ENCODE results near the gene ZBTB25.
"Not testable (repeated sequence)": the region's sequence is repeated elsewhere in the genome, so short reads cannot be mapped to it uniquely, and the experiment has no call there.

Gene ZBTB25

DNA sequence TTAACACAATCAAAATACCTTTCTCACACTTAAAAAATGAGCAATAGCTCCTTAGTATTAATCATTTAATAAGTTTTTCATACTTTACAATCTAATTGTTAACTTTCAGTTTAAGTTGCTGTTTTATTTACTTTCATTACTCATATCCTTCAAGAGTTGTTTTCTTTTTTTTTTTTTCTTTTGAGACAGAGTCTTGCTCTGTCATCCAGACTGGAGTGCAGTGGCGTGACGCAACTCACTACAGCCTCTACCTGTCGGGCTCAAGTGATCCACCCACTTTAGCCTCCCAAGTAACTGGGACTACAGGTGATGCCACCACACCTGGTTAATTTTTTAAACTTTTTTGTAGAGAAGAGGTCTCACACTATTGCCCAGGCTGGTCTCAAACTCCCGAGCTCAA lies 17.1 kb upstream of the ZBTB25 start:
- Histone ChIP-seq H3K36me3 (peaks cover 24% of the 10 kb centered on the region), H3K4me3 (ENCODE audit: low read depth in 1 of 2, low read length in 1 of 2) (no peak overlapping the region), H3K4me1 (ENCODE audit: control insufficient read depth in 1 of 2, insufficient read depth in 1 of 2, low read depth in 1 of 2, low read length in 1 of 2) (no peaks in the 10 kb centered on the region), H3K9me3 (no peaks in the 10 kb centered on the region), H3K27me3 (no peaks in the 10 kb centered on the region), H3K27ac (no peak overlapping the region)
- TF ChIP-seq, protein P1, sequence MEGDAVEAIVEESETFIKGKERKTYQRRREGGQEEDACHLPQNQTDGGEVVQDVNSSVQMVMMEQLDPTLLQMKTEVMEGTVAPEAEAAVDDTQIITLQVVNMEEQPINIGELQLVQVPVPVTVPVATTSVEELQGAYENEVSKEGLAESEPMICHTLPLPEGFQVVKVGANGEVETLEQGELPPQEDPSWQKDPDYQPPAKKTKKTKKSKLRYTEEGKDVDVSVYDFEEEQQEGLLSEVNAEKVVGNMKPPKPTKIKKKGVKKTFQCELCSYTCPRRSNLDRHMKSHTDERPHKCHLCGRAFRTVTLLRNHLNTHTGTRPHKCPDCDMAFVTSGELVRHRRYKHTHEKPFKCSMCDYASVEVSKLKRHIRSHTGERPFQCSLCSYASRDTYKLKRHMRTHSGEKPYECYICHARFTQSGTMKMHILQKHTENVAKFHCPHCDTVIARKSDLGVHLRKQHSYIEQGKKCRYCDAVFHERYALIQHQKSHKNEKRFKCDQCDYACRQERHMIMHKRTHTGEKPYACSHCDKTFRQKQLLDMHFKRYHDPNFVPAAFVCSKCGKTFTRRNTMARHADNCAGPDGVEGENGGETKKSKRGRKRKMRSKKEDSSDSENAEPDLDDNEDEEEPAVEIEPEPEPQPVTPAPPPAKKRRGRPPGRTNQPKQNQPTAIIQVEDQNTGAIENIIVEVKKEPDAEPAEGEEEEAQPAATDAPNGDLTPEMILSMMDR (IDR thresholded peaks at IDR 0.05), result no peak

DNA sequence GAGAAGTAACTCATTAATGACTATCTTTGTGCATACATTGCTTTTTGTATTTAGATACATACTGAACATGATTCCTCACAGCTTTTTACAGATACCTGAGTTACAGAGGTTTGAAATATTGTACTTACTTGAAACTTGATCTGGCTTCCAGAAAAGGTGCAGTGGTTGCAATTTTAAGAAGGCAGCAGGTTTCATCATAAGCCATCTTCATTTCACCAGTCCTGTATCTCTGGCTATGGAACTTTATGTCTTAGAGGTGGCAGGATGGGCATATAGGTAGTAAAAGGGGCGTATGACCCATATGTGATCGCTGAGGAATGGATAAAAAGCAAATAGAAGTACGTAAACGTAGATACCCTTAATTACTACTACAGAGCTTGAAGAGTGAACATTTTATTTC lies 14.6 kb upstream of the ZBTB25 start:
- TF ChIP-seq, protein P1 (IDR thresholded peaks at IDR 0.05), result no peak
- H3K9me3 ChIP-seq, result no peaks in the 10 kb centered on the region
- H3K36me3 ChIP-seq, result peaks cover 21% of the 10 kb centered on the region
- no peaks in the 10 kb centered on the region for H3K4me1 ChIP-seq (ENCODE audit: control insufficient read depth in 1 of 2, insufficient read depth in 1 of 2, low read depth in 1 of 2, low read length in 1 of 2)
- no peaks in the 10 kb centered on the region for H3K27me3 ChIP-seq
- no peak overlapping the region for H3K27ac ChIP-seq
- H3K4me3 ChIP-seq (ENCODE audit: low read depth in 1 of 2, low read length in 1 of 2), result no peak overlapping the region

DNA sequence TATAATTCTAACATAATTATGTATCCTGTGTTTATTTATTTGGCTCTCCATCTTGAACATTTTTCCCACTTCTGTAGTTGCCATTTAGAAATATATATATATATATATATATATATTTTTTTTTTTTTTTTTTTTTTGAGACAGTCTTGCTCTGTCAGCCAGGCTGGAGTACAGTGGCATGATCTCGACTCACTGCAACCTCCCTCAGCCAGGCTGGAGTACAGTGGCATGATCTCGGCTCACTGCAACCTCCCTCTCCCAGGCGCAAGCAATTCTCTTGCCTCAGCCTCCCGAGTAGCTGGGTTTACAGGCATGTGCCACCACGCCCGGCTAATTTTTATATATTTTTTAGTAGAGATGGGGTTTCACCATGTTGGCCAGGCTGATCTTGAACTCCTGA lies 14.0 kb upstream of the ZBTB25 start:
- not testable (repeated sequence) for H3K27me3 ChIP-seq; H3K27ac ChIP-seq; H3K4me3 ChIP-seq (ENCODE audit: low read depth in 1 of 2, low read length in 1 of 2); H3K9me3 ChIP-seq; H3K4me1 ChIP-seq (ENCODE audit: control insufficient read depth in 1 of 2, insufficient read depth in 1 of 2, low read depth in 1 of 2, low read length in 1 of 2)
- H3K36me3 ChIP-seq, result peaks cover 15% of the 10 kb centered on the region

DNA sequence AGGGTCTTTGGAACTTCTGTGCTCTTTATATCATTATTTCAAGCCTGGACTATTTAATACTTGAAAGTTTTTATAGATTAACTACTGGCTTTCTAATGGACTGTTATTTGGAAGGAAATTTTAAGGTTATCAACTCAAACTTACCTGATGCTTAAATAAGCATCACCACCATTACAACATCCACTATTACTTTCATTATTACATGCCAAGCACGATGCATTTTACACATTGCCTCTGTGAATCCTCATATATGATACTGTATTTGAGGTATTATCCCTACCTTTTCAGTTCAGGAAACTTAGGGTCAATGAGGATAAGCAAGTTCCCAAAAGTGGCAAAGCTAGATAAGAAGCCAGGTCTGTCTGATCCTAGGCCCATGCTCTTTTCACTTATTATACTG lies 13.3 kb upstream of the ZBTB25 start:
- Histone ChIP-seq H3K27me3 (no peaks in the 10 kb centered on the region), H3K9me3 (no peaks in the 10 kb centered on the region), H3K4me1 (ENCODE audit: control insufficient read depth in 1 of 2, insufficient read depth in 1 of 2, low read depth in 1 of 2, low read length in 1 of 2) (peaks cover 0 to 3% of the 10 kb centered on the region in 2 experiments), H3K27ac (no peak overlapping the region), H3K4me3 (ENCODE audit: low read depth in 1 of 2, low read length in 1 of 2) (no peak overlapping the region), H3K36me3 (peaks cover 8% of the 10 kb centered on the region)
- TF ChIP-seq, protein P1 (IDR thresholded peaks at IDR 0.05), result no peak

DNA sequence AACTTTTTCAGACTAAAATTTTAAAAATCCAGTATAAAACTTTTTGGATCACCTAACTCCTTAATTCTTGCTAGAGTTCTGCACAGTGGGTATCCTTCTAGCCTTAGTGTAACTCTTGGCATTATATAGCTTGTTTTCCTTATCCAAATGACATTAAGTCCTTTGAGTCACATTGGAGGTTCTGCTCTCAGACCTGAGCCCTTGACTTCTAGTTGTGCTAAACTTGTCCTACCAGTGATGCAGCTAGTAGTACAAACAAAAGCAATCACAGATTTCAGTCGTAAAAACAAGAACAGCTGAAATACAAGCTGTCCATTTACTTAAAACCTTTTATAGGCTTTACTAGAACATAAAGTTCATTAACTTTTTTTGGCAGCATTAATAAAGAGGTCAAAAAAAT lies 11.4 kb upstream of the ZBTB25 start:
- TF ChIP-seq, protein P1 (IDR thresholded peaks at IDR 0.05), result no peak
- no peaks in the 10 kb centered on the region for H3K9me3 ChIP-seq
- H3K27ac ChIP-seq, result no peak overlapping the region
- no peak overlapping the region for H3K4me3 ChIP-seq (ENCODE audit: low read depth in 1 of 2, low read length in 1 of 2)
- no peaks in the 10 kb centered on the region for H3K27me3 ChIP-seq
- peaks cover 12 to 18% of the 10 kb centered on the region in 2 experiments for H3K4me1 ChIP-seq (ENCODE audit: control insufficient read depth in 1 of 2, insufficient read depth in 1 of 2, low read depth in 1 of 2, low read length in 1 of 2)
- no peaks in the 10 kb centered on the region for H3K36me3 ChIP-seq

DNA sequence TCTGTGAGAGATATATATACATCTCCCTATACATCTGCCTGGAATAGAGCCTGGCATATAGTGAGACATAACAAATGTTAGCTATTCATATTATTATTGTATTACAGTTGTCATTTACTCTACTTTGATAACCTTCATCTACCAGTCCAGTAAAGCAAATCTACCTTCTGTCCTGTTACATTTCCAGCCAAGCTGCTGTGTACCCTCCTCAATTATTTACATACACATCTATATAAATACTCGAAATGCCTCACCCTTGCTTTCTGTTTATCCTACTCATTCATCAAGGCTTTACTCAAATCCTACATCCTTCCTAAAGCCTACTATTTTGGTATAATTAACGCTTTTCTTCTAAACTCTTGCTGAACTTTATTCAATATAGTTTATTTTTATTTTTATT lies 9.6 kb upstream of the ZBTB25 start:
- no peak overlapping the region for H3K4me3 ChIP-seq (ENCODE audit: low read depth in 1 of 2, low read length in 1 of 2)
- peaks cover 12 to 23% of the 10 kb centered on the region in 2 experiments for H3K4me1 ChIP-seq (ENCODE audit: control insufficient read depth in 1 of 2, insufficient read depth in 1 of 2, low read depth in 1 of 2, low read length in 1 of 2)

More for the DNA sequence above, 9.6 kb upstream of the ZBTB25 start:
- Histone ChIP-seq H3K36me3 (no peaks in the 10 kb centered on the region), H3K27me3 (no peaks in the 10 kb centered on the region), H3K27ac (no peak overlapping the region), H3K9me3 (no peaks in the 10 kb centered on the region)
- TF ChIP-seq, protein P1 (IDR thresholded peaks at IDR 0.05), result no peak
